Measurements from ENCODE around the gene PHF2.

DNA sequence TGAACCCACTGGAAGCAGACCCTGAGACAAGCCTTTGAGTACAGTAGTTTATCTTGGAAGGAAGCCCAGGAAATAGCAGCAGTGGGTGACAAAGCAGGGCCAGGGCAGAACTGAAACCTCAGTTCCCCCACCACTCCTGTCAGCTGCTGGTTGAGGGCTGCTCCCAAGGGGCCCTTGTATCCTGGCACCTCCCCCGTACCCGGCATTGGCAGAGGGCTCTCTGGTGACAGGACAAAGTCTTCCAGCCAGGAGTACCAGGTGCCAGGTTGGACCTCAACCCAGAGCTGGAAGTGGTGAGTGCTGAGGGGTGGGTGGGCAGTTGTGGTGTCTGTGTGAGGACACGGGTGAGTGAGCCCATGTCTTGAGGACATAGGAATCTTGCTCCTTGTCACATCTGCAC lies 123.3 kb downstream of the PHF2 start:
- no peak for TF ChIP-seq POLR2A (IDR thresholded peaks at IDR 0.05)
- TF ChIP-seq, protein P1, sequence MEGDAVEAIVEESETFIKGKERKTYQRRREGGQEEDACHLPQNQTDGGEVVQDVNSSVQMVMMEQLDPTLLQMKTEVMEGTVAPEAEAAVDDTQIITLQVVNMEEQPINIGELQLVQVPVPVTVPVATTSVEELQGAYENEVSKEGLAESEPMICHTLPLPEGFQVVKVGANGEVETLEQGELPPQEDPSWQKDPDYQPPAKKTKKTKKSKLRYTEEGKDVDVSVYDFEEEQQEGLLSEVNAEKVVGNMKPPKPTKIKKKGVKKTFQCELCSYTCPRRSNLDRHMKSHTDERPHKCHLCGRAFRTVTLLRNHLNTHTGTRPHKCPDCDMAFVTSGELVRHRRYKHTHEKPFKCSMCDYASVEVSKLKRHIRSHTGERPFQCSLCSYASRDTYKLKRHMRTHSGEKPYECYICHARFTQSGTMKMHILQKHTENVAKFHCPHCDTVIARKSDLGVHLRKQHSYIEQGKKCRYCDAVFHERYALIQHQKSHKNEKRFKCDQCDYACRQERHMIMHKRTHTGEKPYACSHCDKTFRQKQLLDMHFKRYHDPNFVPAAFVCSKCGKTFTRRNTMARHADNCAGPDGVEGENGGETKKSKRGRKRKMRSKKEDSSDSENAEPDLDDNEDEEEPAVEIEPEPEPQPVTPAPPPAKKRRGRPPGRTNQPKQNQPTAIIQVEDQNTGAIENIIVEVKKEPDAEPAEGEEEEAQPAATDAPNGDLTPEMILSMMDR (IDR thresholded peaks at IDR 0.05), result no peak
- no peak for TF ChIP-seq POLR2AphosphoS5 (IDR thresholded peaks at IDR 0.05)
- no peak for TF ChIP-seq EP300 (IDR thresholded peaks at IDR 0.05)

Data from sigmoid colon (tissue), 4 donors.